ENCODE data around the gene GNB1L.

The GNB1L gene

DNA sequence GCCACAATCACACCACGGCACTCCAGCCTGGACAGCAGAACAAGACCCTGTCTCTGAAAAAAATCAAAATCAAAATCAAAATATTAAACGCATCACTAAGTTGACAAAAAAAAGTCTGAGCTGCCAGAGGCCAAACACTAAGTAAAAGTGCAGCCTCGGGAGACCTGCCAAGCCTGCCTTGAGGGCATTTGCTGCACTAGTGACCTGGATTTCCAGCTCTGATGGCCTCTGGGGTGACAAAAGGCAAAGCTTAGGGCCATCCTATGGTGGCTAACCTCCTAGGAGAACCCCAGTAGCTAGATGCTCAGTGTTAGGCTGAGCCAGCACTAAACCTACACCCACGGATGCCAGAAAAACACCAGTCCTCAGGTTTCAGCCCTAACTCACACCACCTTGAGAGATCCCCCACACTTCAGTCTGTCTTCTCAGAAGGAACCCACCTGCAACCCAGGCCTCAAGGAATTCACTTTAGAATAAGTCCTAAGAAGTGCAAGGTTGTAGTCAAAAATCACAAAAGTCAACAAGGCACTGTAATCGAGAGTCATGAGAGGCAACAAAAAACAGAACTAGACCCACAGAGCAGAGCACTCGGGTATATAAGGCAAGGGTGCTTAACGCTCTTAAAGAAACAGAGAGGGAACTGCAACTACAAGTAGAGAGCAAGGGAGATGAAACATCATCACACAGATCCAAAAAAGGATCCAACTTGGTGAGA, 28.6 kb downstream of the GNB1L start:
- no peak for DNase-seq (ENCODE audit: low read depth in 2 of 2, low spot score in 1 of 2)

DNA sequence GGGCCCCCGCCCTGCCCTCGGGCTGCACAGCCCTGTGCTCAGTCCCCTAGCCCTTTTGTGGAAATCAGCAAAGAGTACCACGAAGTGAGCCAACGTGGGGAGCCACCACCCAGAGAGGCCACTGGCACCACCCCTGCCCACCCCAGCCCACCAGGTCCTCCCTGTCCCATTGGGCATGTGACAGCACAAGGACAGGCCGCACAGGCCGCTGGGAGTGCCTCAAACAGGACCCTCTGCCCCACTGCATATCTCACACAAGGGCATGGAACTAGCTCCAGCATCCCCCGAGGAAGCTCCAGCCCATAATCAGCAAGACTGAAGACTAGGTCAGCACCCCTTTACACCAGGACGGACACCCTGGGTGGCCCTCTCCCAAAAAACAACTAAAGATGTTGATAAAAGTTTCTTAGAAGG, 29.7 kb downstream of the GNB1L start:
- no peak for DNase-seq (ENCODE audit: low read depth in 2 of 2, low spot score in 1 of 2)

- DNase-seq (ENCODE audit: low read depth in 2 of 2, low spot score in 1 of 2) = no peak
Observed at GRCh38 chr22:19824212-19824925, 30.3 kb downstream of the GNB1L start.

DNA sequence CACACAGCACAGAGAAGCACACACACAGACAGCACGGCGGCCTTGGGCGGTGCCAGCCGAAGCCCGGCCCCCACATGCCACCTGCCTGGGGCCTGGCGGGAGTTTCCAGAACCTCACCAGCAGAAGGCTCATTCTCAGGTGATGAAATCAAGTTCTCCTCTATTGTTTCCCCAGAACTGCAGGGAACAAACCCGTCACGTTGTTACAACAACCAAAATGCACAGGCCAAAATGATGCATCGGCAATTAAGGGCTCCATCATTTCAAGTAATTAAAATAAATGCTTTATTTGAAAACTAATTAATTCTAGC, 30.8 kb downstream of the GNB1L start:
- no peak for DNase-seq (ENCODE audit: low read depth in 2 of 2, low spot score in 1 of 2)

- DNase-seq (ENCODE audit: low read depth in 2 of 2, low spot score in 1 of 2) = no peak
Observed at GRCh38 chr22:19823191-19823901, 31.3 kb downstream of the GNB1L start.

- no peak for DNase-seq (ENCODE audit: low read depth in 2 of 2, low spot score in 1 of 2)
Observed at GRCh38 chr22:19822301-19823117, 32.2 kb downstream of the GNB1L start.

DNA sequence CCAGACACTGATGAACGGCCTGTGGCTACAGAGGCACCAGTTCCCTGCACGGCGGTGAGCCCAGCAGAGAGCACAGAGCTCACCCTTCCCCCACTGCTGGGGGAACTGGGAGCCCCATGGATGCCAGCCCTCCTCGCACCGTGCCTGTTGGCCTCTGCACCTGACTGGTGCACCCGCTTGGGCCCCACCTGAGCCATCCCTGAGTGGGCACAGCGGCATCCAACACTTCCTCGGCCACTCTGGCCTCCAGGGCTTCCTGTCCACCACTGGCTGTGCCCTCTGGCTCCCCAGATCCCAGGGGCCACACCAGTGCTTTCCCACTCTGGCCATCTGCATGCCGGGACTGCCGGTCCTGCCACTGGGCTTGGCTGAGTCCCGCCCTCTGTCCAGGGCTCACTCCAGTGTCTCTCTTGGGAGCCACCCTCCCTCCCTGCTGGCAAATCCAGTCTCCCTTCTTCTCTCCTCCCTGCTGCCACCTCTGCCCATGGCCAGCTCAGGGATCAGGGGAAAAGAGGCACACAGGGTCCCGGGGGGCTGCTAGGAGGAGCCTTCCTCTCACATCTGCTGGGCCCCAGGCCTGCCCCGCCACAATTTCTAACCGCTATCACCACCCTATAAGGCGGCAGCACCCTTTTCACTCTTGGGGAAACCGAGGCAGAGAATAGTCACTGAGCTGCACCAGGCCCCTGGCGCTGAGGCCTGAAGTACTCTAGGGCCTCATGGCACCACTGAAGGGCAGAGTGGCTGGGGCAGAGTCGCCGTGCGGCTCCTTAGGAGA, 33.0 kb downstream of the GNB1L start:
- DNase-seq (ENCODE audit: low read depth in 2 of 2, low spot score in 1 of 2) = no peak

DNA sequence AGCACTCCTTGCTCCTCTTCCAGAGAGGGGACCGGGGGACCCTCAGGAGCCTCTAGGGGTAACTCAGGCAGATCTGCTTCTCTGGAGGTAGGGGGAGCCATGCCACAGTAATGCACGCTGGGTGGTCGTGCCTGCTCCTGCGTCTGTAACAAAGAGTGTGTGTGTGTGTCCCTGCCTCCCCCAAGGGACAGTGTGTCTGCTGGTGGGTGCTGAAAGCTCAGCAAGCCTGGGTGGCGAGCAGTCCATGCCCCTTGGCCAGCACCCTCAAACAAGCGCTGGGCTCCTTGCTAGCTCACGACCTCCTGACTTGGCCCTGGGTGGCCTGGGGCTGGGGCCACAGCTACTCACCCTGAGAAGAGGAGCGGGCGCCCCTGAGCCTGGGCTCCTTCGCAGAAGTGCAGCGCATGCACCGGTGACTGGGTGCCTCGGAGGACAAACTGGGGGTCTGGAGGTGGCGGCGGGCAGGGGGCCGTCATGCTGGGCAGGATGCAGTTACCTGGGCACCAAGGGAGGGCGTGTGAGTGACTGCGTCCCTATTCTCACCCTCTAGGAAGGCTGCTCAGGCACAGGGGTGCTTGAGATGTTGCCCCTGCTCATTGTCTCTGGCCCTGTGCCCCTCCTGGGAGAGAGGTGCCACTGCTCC, 33.7 kb downstream of the GNB1L start:
- DNase-seq (ENCODE audit: low read depth in 2 of 2, low spot score in 1 of 2) = no peak

GRCh38 chr22:19819911-19820879, 34.5 kb downstream of the GNB1L start:
- DNase-seq (ENCODE audit: low read depth in 2 of 2, low spot score in 1 of 2) = no peak

- no peak for DNase-seq (ENCODE audit: low read depth in 2 of 2, low spot score in 1 of 2)
Observed at GRCh38 chr22:19819208-19819910, 35.3 kb downstream of the GNB1L start.

DNA sequence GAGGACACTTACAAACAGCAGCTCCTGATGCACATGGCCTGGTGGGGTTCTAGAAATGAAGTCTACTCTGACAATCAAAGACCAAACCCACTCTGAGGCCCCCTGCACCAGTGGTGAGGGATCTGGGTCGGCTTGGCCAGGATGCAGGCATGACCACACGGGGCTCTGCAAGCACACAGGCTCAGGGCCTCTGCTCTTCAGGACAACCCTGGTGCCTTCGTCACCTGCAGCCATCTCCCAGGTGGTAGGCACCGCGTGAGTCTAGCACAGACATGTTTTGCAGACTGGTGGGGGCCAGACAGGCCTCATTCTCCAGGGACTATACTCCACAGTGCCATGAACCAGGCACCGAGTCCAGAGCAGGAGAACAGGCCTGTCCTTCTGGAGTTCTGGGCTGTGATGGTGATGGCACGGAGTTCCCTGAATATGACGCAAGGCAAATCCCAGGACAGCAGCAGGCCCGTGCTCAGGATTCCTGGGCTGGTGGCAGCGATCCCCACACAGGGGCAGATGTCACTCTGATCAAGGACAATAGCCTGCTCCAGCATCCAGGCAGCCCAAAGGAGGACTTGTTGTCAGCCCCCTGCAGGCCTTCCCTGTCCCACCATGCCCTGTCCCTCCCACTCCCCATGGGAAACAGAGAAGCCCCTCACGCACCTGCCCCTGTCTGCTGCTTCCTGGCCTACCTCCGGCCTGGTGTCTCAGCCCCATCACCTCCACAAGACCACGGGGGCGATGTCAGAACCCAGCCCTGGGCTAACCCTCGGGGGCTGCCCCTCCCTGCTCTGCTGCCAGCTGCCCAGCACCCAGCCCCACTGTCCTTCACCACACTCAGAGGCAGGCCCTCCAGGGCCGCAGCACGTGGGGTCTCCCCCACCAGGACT, 36.1 kb downstream of the GNB1L start:
- no peak for DNase-seq (ENCODE audit: low read depth in 2 of 2, low spot score in 1 of 2)

GRCh38 chr22:19816372-19817119, 38.1 kb downstream of the GNB1L start:
- DNase-seq (ENCODE audit: low read depth in 2 of 2, low spot score in 1 of 2) = no peak

GRCh38 chr22:19815823-19816290, 38.8 kb downstream of the GNB1L start:
- DNase-seq (ENCODE audit: low read depth in 2 of 2, low spot score in 1 of 2) = no peak

- no peak for DNase-seq (ENCODE audit: low read depth in 2 of 2, low spot score in 1 of 2)
Observed at GRCh38 chr22:19815093-19815822, 39.4 kb downstream of the GNB1L start.

DNA sequence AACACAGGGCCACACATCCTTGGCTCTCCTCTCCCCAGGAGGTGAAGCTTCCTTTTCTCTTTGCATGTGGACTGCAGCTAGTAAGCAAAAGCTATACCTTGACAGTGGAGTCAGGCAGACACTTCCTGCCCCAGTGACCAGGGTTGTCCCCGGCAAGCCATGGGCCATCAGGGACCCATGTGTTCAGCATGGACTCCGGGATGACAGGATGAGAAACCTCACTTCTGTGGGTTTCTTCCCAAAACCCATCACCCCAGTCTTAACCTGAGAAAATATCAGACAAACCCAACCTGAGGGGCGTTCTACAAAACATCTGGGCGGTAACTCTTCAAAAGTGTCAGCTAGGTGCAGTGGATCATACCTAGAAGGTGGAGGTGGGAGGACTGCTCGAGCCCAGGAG, 40.2 kb downstream of the GNB1L start:
- no peak for DNase-seq (ENCODE audit: low read depth in 2 of 2, low spot score in 1 of 2)

GRCh38 chr22:19812910-19813309, 41.8 kb downstream of the GNB1L start:
- no peak for DNase-seq (ENCODE audit: low read depth in 2 of 2, low spot score in 1 of 2)

Measured in stimulated activated CD8-positive, alpha-beta memory T cell treated with anti-CD3 and anti-CD28 coated beads, Interleukin-4, amount 100 ng/mL, for 1 hour (primary cell).